Measurements from ENCODE around the gene IDI2.
A peak's percentile ranks its signal among the peaks of the same experiment; 100 is the strongest.

The IDI2 gene

GRCh38 chr10:1003884-1004670 lies 21.6 kb downstream of the IDI2 start:
- no peak for DNase-seq

DNA sequence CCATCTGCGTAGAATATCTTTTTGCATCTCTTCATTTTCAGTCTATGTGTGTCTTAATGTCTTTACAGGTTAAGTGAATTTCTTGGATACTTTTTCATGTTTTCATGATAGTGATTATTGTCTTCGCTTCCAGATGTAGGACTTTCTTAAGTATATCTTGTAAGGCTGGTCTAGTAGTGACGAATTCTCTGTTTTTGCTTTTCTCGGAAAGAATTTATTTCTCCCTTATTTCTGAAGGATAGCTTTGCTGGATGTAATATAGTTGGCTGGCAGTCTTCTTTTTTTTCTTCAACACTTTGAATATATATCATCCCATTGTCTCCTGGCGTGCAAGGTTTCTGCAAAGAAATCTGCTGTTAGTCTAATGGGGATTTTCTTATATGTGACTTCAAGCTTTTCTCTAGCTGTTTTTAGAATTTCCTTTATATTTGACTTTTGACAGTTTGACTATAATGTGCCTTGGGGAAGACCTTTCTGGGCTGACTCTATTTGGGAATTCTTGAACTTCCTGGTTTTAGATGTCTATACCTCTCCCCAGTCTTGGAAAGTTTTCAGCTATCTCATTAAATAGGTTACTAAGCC lies 23.1 kb downstream of the IDI2 start:
- no peak for DNase-seq

GRCh38 chr10:997266-998022 lies 28.2 kb downstream of the IDI2 start:
- no peak for DNase-seq

GRCh38 chr10:996031-996430 lies 29.6 kb downstream of the IDI2 start:
- no peak for DNase-seq

- no peak for DNase-seq
Observed at GRCh38 chr10:995559-995926, 30.1 kb downstream of the IDI2 start.

GRCh38 chr10:994836-995558 lies 30.7 kb downstream of the IDI2 start:
- no peak for DNase-seq

DNA sequence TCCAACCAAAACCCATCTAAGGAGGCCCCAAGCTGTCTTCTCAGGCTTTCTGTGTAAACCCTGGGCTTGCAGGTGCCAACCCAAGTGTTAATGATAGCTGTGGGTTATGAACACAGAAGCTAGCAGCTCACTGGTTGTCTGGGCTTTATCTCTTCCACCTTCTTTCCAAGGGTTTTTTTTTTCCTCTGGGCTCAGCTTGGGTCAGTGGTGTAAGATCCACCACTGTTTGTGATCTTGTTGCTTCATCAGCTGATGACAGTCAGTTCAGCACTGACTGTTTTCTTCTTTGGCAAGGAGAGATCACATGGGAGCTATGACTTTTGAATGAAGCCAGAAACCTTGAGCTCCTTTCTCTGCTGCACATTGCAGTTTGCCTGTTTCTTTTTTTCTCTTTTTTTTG lies 32.8 kb downstream of the IDI2 start:
- no peak for DNase-seq

- DNase-seq = no peak
Observed at GRCh38 chr10:992467-992866, 33.2 kb downstream of the IDI2 start.

- DNase-seq = no peak
Observed at GRCh38 chr10:990808-991207, 34.9 kb downstream of the IDI2 start.

DNA sequence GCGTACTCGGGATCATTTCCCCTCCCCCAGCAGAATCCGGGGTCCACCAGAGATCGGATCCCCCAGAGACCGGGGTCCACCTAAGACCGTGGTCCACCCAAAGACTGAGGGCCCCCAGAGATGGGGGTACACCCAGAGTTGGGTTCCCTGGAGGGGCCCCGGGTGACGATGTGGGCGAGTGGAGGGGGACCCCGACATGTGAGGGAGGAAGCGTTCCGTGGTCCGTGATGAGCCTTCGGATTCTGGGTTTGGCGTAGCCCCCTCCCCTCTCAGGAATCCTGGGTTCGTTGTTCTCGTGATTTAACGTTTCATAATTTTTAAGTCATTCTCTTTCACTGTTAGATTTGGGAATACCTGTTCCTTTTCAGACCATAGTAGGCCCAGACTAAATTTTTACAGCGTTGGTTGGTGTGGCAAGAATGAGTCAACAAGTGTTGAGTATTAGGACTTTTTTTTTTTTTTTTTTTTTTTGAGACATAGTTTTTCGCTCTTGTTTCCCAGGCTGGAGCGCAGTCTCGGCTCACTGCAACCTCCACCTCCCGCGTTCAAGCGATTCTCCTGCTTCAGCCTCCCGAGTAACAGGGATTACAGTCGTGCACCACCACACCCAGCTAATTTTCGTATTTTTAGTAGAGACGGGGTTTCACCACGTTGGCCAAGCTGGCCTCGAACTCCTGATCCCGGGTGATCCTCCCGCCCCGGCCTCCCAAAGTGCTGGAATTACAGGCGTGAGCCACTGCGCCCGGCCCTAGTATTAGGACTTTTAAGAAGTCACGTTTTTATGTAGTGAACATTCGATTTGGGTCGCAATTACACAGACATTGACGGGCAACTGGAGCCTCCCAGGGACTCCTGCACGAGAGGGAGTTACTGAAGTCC lies 36.8 kb downstream of the IDI2 start:
- DNase-seq = no peak

DNA sequence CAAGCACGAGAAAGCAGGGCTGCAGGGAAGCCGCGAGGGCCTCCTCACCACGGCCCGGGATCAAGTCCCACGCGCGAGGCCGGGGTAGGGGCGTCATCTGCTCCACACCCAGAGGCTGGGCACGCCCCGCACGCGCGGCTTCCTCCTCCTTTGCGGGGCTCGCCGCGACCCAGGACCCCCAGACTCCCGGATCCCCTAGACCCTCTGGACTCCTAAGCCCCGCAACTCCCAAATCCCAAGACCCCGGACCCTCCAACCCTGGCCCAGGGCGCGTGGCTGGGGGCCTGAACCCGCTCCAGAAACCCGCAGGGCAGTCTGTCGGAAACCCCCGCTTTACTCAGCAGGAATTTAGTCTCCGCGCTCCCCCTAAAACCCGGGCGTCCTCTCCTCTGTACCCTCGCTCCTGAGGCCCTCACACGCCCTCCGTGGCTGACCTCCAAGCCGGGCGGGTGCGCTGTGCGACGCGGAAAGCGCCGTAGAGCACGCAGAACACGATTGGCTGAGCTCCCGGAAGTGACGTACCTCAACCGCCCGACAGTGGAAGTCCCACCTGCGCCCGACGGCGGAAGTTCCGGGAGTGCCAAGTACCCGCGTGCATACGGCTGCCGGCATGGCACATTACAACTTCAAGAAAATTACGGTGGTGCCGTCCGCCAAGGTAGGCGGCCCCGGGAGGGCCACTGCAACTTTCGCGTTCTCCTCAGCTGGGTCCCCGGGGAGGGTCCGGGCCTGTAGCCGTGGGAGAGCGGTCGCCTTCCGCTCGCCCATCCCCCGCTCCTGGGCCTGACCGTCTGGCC lies 37.6 kb downstream of the IDI2 start, which contains the start of gene GTPBP4:
GTPBP4 (plus strand) TSS at position 565 of the 797 bp plus-strand sequence; CDS start at position 611, 46 bp downstream.
- DNase-seq = peak; percentile 73

DNA sequence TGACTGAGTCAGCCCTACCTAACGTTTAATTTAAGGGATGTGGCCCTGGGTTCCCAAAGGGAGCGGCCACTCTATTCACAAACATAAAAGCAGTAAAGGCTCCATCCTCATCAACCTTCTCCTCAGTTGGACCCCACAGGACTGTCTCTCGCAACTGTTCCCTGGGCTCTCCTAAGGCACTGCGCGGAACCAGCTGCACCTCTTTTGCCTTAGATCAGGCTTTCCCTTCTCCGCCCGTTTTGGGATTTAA lies 38.1 kb downstream of the IDI2 start:
- no peak for DNase-seq

DNA sequence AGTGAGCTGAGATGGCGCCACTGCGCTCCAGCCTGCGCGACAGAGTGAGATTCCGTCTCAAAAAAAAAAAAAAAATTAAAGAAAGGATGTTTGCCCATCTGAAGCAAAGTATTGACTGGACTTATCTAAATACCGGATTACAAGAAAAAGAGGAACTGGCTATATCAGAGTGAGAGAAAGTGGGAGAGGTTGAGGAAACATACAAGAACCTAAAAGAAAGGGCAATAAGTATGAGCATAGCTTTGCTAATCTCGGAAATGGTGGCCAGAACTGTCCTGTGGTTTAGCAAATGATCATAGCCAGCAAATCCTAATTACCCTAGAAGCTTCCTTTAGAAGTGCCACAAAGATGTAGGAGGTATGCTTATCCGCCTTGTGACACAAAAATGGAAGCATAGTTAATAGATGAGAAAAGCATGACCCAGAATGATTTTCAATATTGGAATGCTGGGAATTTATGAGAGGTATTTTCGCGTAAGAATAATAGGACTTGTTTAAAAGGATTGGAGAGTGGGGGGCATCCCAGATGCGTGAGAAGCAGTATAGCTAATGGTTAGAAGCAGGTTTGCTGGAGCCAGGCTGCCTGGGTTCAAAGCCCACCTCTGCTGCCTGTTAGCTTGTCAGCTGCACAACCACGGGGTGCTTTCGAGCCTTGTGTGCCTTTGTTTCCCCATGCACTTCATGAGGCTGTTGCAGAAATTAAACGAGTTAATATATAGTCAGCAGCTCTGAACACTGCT lies 38.6 kb downstream of the IDI2 start:
- DNase-seq = no peak

GRCh38 chr10:986137-986825 lies 39.4 kb downstream of the IDI2 start:
- DNase-seq = no peak

DNA sequence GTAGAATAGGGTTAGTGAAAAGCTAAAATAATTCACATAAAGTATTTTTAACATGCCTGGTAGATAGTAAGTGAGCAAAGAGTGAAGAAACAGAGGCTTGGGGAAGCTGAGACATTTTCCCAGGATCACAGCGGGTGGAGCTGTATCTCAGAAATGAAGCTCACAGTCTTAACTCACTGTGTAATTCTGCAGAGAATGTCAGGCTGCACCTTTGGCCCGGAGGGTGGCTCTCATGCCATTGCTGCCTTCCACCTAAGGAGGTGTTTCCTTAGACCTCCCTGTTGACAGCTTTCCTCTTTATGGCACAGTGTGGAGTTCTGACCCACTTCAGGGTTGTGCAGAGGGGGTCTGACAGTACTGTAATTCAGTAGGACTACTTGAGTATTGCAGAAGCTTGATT lies 40.3 kb downstream of the IDI2 start:
- no peak for DNase-seq

GRCh38 chr10:983971-984655 lies 41.5 kb downstream of the IDI2 start:
- DNase-seq = no peak

DNA sequence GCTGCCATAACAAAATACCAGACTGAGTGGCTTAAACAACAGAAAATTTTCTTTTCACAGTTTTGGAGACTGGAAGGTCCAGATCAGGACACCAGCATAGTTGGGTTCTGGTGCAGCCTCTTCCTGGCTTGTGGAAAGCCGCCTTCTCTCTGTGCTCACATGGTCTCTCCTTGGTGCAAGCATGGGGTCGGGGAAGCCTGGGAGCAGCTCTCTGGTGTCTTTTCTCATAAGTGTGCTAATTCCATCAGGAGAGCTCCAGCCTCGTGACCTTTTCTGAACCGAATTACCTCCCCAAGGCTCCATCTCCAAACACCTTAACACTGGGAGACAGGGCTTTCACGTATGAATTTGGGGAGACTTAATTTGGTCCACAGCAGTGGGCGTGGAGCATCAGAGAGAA lies 42.3 kb downstream of the IDI2 start:
- no peak for DNase-seq

- no peak for DNase-seq
Observed at GRCh38 chr10:980468-981093, 45.1 kb downstream of the IDI2 start.

DNA sequence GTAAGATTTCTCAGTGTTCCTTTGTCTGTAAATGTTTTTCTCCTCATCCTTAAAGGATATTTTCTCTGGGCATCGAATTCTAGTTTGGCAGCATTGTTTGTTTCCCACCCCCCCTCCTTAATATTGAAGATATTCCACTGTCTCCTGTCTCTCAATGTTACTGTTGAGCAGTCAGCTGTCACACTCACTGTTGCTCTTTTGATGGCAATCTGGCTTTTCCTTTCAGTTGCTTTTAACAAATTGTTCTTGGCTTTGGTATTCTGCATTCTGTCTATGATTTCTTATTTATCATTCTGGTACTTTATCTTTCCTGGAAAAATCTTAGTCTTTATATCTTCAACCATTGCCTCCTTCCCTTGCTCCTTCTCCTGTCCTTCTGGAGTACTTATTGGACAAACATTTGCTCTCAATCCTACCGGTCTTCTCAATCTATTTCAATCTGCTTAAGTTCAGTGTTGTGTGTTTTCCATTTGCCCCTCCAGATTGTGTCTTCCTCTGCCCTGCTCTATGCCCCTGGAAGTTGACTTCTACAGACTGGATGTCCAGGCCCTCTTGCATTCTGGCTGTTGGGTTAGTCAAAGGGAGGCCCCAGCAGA lies 46.7 kb downstream of the IDI2 start:
- no peak for DNase-seq
